Neural crest cell (in vitro differentiated cells): ENCODE results near the gene TTLL7. TPM values are rescaled to one million over a fixed set of nuclear protein-coding genes. Genes with fewer than 3 reads are reported as not detected.

Source experiments
- DNase-seq: peaks from one replicate; pipeline ENCODE4 v3.0.0; 2021; ENCODE audit warnings: low read depth, mixed read lengths, low spot score
- H3K27ac Mint-ChIP-seq: one replicate; pipeline ENCODE4 v1.8.0; 2021; ENCODE audit warnings: mild to moderate bottlenecking, mixed read lengths; ENCODE audit not compliant: unreplicated experiment
- H3K27me3 Mint-ChIP-seq: 2 replicates; pipeline ENCODE4 v1.8.0; 2021; ENCODE audit warnings: low read depth, mild to moderate bottlenecking, mixed read lengths
- H3K36me3 Mint-ChIP-seq: 2 replicates; pipeline ENCODE4 v1.8.0; 2021; ENCODE audit warnings: low read depth, mild to moderate bottlenecking, mixed read lengths
- H3K4me1 Mint-ChIP-seq: 2 replicates; pipeline ENCODE4 v1.8.0; 2021; ENCODE audit warnings: mixed read lengths
- H3K4me3 Mint-ChIP-seq: one replicate; pipeline ENCODE4 v1.8.0; 2021; ENCODE audit warnings: mild to moderate bottlenecking, mixed read lengths
- H3K9me3 Mint-ChIP-seq: 2 replicates; pipeline ENCODE4 v1.8.0; 2021; ENCODE audit warnings: mixed read lengths
- total RNA-seq: library from RNA; stranded (reverse); gene quantifications from 2 replicates; pipeline ENCODE4 v1.2.1, GENCODE V29; 2021
- TF ChIP-seq, protein P1 (sequence below): fragments of 200-600 bp; sonication (generic); conservative IDR thresholded peaks from 2 replicates; pipeline ENCODE4 v1.5.0; 2021; ENCODE audit warnings: antibody characterized with exemption, mild to moderate bottlenecking

Gene TTLL7
- total RNA-seq, 1 donor from 2014 or later = 10.5 TPM

DNA sequence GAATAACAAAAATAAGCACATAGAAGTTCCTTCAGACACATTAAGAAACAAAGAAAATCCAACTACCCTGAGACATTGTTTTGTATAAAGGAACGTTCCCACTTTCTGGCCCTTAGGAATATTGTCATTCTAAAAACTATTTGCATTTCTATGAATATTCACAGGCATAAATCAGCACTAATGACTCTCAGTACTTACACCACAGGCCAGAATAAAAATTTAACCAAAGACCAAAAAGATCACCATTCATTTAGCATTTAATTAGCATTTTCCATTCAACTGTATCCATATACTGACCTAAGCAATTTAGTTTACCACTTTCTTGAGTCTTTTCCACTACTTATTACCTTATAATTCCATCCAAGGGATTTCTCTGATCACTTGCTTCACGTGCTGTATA lies 75.4 kb downstream of the TTLL7 start:
- Mint-ChIP-seq H3K27ac (no peak overlapping the region), H3K36me3 (peaks cover 9% of the 10 kb centered on the region), H3K4me3 (no peak overlapping the region), H3K27me3 (no peaks in the 10 kb centered on the region), H3K4me1 (no peaks in the 10 kb centered on the region), H3K9me3 (no peaks in the 10 kb centered on the region)
- DNase-seq = no peak
- TF ChIP-seq, protein P1, sequence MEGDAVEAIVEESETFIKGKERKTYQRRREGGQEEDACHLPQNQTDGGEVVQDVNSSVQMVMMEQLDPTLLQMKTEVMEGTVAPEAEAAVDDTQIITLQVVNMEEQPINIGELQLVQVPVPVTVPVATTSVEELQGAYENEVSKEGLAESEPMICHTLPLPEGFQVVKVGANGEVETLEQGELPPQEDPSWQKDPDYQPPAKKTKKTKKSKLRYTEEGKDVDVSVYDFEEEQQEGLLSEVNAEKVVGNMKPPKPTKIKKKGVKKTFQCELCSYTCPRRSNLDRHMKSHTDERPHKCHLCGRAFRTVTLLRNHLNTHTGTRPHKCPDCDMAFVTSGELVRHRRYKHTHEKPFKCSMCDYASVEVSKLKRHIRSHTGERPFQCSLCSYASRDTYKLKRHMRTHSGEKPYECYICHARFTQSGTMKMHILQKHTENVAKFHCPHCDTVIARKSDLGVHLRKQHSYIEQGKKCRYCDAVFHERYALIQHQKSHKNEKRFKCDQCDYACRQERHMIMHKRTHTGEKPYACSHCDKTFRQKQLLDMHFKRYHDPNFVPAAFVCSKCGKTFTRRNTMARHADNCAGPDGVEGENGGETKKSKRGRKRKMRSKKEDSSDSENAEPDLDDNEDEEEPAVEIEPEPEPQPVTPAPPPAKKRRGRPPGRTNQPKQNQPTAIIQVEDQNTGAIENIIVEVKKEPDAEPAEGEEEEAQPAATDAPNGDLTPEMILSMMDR = no peak

DNA sequence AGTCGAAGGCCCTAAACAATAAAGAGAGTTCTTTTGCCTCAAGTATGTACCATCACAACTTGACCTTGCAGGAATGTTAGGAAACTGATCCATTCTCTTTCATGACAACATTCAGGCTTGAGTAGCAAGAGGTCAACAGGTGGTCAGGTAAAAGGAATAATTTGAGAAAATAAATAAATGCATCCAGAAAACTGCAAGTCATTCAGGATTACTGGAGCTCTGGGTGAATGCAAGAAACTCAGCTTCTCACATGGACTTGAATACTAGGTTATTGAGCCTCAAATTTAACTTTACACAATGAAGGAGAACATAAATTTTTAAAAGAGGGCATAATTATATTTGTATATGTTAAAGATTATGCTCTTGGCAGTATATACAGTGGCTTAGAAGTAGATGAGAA lies 76.5 kb downstream of the TTLL7 start:
- no peak overlapping the region for H3K27ac Mint-ChIP-seq
- TF ChIP-seq, protein P1 = no peak
- no peak overlapping the region for H3K4me3 Mint-ChIP-seq

DNA sequence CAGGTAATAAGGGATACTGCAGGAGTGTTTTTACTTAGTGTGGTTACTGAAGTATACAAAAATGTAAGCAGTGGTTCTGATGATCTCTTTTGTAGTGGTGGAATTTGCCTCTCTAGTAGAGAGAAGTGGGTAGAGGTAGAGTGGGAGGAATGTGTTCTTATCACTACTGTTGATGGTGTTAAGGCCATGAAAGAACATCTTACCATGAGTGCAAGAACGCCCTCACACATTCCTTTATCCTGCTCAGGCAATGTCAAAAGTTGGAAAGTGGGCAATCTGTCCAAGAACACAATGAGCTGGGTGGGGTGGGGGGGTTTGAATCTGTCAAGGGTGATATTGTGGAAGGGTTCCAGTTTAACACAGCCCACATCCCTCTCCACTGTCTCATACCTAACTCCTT lies 78.6 kb downstream of the TTLL7 start:
- H3K4me3 Mint-ChIP-seq = no peak overlapping the region
- H3K4me1 Mint-ChIP-seq = no peaks in the 10 kb centered on the region
- TF ChIP-seq, protein P1 = no peak
- no peak overlapping the region for H3K27ac Mint-ChIP-seq
- H3K36me3 Mint-ChIP-seq = peaks cover 12% of the 10 kb centered on the region
- H3K9me3 Mint-ChIP-seq = no peaks in the 10 kb centered on the region
- H3K27me3 Mint-ChIP-seq = no peaks in the 10 kb centered on the region
- DNase-seq = no peak

More for the DNA sequence above, 76.5 kb downstream of the TTLL7 start:
- H3K9me3 Mint-ChIP-seq = no peaks in the 10 kb centered on the region
- no peaks in the 10 kb centered on the region for H3K27me3 Mint-ChIP-seq
- H3K36me3 Mint-ChIP-seq = peaks cover 10% of the 10 kb centered on the region
- no peaks in the 10 kb centered on the region for H3K4me1 Mint-ChIP-seq
- no peak for DNase-seq

DNA sequence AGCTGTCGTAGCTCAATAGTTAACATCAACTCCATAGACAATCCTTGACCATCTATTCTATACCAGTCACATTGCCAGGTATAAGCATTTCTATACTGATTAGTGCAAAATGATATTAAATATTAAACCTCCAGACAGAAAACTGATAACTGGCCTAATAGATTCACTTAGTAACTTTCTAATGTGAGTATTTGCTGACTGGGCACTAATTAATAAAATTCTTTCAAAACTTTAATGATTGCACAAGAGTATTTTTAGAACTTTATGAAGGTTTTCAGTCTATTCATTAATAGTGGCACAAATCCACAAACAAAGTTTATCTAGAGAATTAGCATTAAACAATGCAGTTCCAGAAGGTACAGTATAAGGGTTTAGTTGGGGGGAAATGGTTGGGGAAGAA lies 79.1 kb downstream of the TTLL7 start:
- H3K4me1 Mint-ChIP-seq = no peaks in the 10 kb centered on the region
- TF ChIP-seq, protein P1 = no peak

DNA sequence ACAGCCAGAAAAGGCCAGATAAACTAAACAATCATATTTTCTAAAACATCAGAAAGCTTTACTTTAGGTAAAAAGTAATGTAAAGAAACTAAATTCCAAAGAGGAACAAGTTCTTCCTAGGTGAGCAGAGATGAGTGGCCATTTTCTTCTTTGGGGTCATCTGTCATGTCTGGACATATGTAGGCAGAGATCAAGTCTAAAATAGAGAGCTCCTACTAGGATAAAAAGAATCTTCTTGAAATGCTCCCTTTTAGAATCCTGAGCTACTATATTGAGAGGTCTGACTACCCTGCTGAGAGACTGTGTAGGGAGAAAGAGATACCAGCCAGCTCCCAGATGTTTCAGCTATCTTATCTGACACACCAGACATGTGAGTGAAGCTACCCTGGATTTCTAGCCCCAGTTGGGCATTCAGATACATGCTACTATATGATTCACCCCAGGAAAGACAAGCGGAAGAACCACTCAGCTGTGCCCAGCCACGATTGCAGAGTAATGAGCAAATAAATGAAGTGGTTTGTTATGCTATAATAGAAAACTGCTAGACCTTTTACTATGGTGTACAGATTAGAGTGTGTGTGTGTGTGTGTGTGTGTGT lies 80.1 kb downstream of the TTLL7 start:
- Mint-ChIP-seq H3K27ac (no peak overlapping the region), H3K36me3 (peaks cover 17% of the 10 kb centered on the region), H3K4me1 (no peaks in the 10 kb centered on the region), H3K4me3 (no peak overlapping the region), H3K9me3 (peaks cover 4% of the 10 kb centered on the region), H3K27me3 (no peaks in the 10 kb centered on the region)
- DNase-seq = no peak
- TF ChIP-seq, protein P1 = no peak

More for the DNA sequence above, 79.1 kb downstream of the TTLL7 start:
- H3K27ac Mint-ChIP-seq = no peak overlapping the region
- H3K27me3 Mint-ChIP-seq = no peaks in the 10 kb centered on the region
- H3K36me3 Mint-ChIP-seq = peaks cover 12% of the 10 kb centered on the region
- H3K9me3 Mint-ChIP-seq = peaks cover under 1% of the 10 kb centered on the region
- H3K4me3 Mint-ChIP-seq = no peak overlapping the region
- no peak for DNase-seq
